B cell (primary cell): Measurements from ENCODE around the gene RABL6. TPM values are rescaled to one million over a fixed set of nuclear protein-coding genes. Genes with fewer than 3 reads are reported as not detected.

Experiments
- ATAC-seq: fragments of 200-7000 bp; cut with Tn5 transposase; one replicate; pipeline ENCODE4 v1.10.0; 2021; ENCODE audit warnings: low read depth, mild to moderate bottlenecking, moderate number of reproducible peaks, moderate library complexity
- CTCF ChIA-PET: fragments of 350-600 bp; sonication (Branson Sonifier 250); formaldehyde crosslinking; loops from one replicate; lab custom pipeline; 2021; ENCODE audit warnings: antibody characterized with exemption, inconsistent platforms; lab: Charles Lee
- POLR2A ChIA-PET: fragments of 350-600 bp; sonication (Branson Sonifier 250); formaldehyde crosslinking; loops from one replicate; lab custom pipeline; 2021; ENCODE audit warnings: antibody characterized with exemption; lab: Charles Lee
- DNase-seq: peaks from one replicate; pipeline ENCODE4 v3.0.0; 2013
- H2AFZ ChIP-seq: 2 replicates; pipeline ENCODE4 v1.6.1; 2012; ENCODE audit warnings: mild to moderate bottlenecking, low read depth, low read length; ENCODE audit not compliant: insufficient read depth, poor library complexity, severe bottlenecking
- H3K27ac ChIP-seq, 2 donors: 1 replicate in 1 of 2; 2 replicates in 1 of 2; pipeline ENCODE4 v1.5.1; 2012 to 2013; ENCODE audit warnings: low read length in 2 of 2, mild to moderate bottlenecking in 2 of 2, moderate library complexity in 1 of 2
- H3K27me3 ChIP-seq, 4 experiments: fragments of 200-600 bp in 1 of 4; sonication (generic) in 1 of 4; replicated peaks in 1 of 4; 1 replicate in 2 of 4; 2 replicates in 2 of 4; pipeline versions ENCODE4 v1.6.1 to v1.7.0; 2013 to 2016; ENCODE audit warnings: low read length in 3 of 4, mild to moderate bottlenecking in 2 of 4, mixed read lengths in 1 of 4, moderate library complexity in 1 of 4; ENCODE audit not compliant: insufficient read depth in 4 of 4, control insufficient read depth in 3 of 4; ENCODE audit errors: control extremely low read depth in 1 of 4
- H3K36me3 ChIP-seq, 2 experiments: replicated peaks in 1 of 2; 1 replicate in 1 of 2; 2 replicates in 1 of 2; pipeline versions ENCODE4 v1.6.1 to v1.7.1; 2013; ENCODE audit warnings: low read length in 1 of 2; ENCODE audit not compliant: insufficient read depth in 2 of 2, control insufficient read depth in 1 of 2; ENCODE audit errors: control extremely low read depth in 1 of 2, extremely low read depth in 1 of 2
- H3K4me1 ChIP-seq, 2 donors: fragments of 200-600 bp in 1 of 2; sonication (generic) in 1 of 2; 1 replicate in 1 of 2; 2 replicates in 1 of 2; pipeline versions ENCODE4 v1.5.1 to v1.6.1; 2013 to 2017; ENCODE audit warnings: low read length in 2 of 2; ENCODE audit not compliant: control insufficient read depth in 2 of 2, insufficient read depth in 2 of 2
- H3K4me2 ChIP-seq: replicated peaks from 2 replicates; pipeline ENCODE3; 2012; ENCODE audit warnings: mild to moderate bottlenecking, low read depth, low read length; ENCODE audit not compliant: poor library complexity, severe bottlenecking
- H3K4me3 ChIP-seq, 5 experiments: fragments of 200-600 bp in 1 of 5; sonication (generic) in 1 of 5; 1 replicate in 3 of 5; 2 replicates in 2 of 5; pipeline versions ENCODE4 v1.5.1 to v1.7.0; 2011 to 2016; ENCODE audit warnings: low read length in 4 of 5, mild to moderate bottlenecking in 4 of 5, low read depth in 2 of 5, control low read depth in 1 of 5, moderate library complexity in 1 of 5; ENCODE audit not compliant: insufficient read depth in 1 of 5; ENCODE audit errors: control extremely low read depth in 1 of 5, extremely low read depth in 1 of 5
- H3K79me2 ChIP-seq: fragments of 200-600 bp; sonication (generic); one replicate; pipeline ENCODE4 v1.6.0; 2016; ENCODE audit warnings: low read length; ENCODE audit not compliant: control insufficient read depth, insufficient read depth
- H3K9ac ChIP-seq: fragments of 200-600 bp; sonication (generic); 2 replicates; pipeline ENCODE4 v1.6.1; 2017; ENCODE audit warnings: mild to moderate bottlenecking, low read length, moderate library complexity
- H3K9me3 ChIP-seq, 3 donors: one replicate each; pipeline versions ENCODE4 v1.6.1 to v1.7.1; 2013; ENCODE audit warnings: low read length in 2 of 3; ENCODE audit not compliant: control insufficient read depth in 2 of 3, insufficient read depth in 1 of 3; ENCODE audit errors: control extremely low read depth in 1 of 3
- H4K20me1 ChIP-seq: 2 replicates; pipeline ENCODE4 v1.6.0; 2012; ENCODE audit warnings: mild to moderate bottlenecking, low read length; ENCODE audit not compliant: insufficient read depth, control insufficient read depth, poor library complexity, severe bottlenecking
- H3K27ac Mint-ChIP-seq: one replicate; pipeline ENCODE4 v1.8.0; 2021; ENCODE audit warnings: mixed read lengths
- H3K27me3 Mint-ChIP-seq: one replicate; pipeline ENCODE4 v1.8.0; 2021; ENCODE audit warnings: mixed read lengths
- H3K4me1 Mint-ChIP-seq: one replicate; pipeline ENCODE4 v1.8.0; 2021; ENCODE audit warnings: mixed read lengths
- H3K4me3 Mint-ChIP-seq: one replicate; pipeline ENCODE4 v1.8.0; 2021; ENCODE audit warnings: mixed read lengths
- H3K9me3 Mint-ChIP-seq: one replicate; pipeline ENCODE4 v1.8.0; 2022; ENCODE audit warnings: mixed read lengths; ENCODE audit not compliant: insufficient read depth
- EZH2 ChIP-seq: IDR thresholded peaks from 2 replicates; pipeline ENCODE4 v1.6.1; 2012; ENCODE audit warnings: borderline replicate concordance, low read depth, mild to moderate bottlenecking, moderate library complexity, low read length; ENCODE audit not compliant: insufficient read depth, poor library complexity, severe bottlenecking
- WGBS: methylation state at CpG from one replicate; pipeline ENCODE4 v1.1.5; 2013; ENCODE audit warnings: missing lambda C conversion rate; ENCODE audit not compliant: insufficient coverage; 5-methylcytosine and 5-hydroxymethylcytosine counted together
- intact Hi-C: fragments of 100-400 bp; cut with micrococcal nuclease; formaldehyde crosslinking; loops from one replicate; pipeline ENCODE4 v1.10.0; 2022
- polyA plus RNA-seq: library from polyadenylated mRNA; depleted of rRNA; stranded (reverse); fragments of >200 nt; gene quantifications from 2 replicates; pipeline ENCODE4 v1.2.3, GENCODE V29; 2012
- total RNA-seq, 2 donors: library from RNA; stranded (reverse); fragments of 120-200 nt in 1 of 2; gene quantifications; 1 replicate in 1 of 2; 2 replicates in 1 of 2; pipeline versions ENCODE4 v1.2.3 to v1.2.4, GENCODE V29; 2013 to 2022
- TF ChIP-seq, protein P1 (sequence below): fragments of 200-600 bp; IDR thresholded peaks from one replicate; pipeline ENCODE4 v1.8.0; 2022; ENCODE audit warnings: antibody characterized with exemption, mild to moderate bottlenecking

RABL6 gene
- total and polyA plus RNA-seq, 2 donors (not counting 1 experiment from before 2014, with no cell fraction given): 33.6 to 70.5 TPM

DNA sequence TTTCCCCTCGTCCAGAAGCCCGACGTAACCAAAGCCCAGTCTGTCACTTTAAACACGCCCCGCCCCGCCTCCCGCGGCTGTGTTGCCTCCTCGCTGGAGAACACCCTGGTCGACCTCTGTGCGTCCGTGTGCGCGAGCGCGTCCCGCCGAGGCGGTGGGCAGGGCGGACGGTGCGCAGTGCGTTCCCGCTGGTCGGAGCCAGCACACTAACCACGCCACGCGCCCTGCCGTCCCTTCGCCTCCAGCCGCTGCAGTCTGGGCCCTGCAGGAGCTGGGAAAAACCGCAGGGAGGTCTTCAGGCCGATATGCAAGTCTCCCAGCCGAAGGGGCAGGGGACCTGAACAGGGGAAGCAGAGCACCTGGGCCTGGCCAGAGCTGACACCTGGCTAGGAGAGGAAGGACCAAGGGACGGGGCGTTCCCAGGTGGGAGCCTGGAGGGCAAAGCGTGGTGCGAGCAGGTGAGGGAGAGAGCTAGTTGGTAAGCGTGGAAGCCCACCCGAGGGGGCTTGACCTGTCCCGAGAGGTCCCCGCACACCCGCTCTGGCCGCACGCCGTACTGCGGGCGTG is 40.2 kb downstream of the RABL6 start:
- no peak for ATAC-seq
- intact Hi-C loops: loop anchor here (2.0 to 5.0 kb wide), 2 partner anchors 54 to 185 kb away; partner anchors contain the start of gene FUT7
- peak overlapping the region; percentile 84 for H3K9ac ChIP-seq

More for the DNA sequence above, 40.2 kb downstream of the RABL6 start:
- Histone ChIP-seq H3K27ac (no peak overlapping the region), H3K4me1 (peaks cover 46 to 49% of the 10 kb centered on the region in 2 donors), H4K20me1 (peaks cover 28% of the 10 kb centered on the region), H3K4me2 (peak overlapping the region; percentile 99), H2AFZ (peak overlapping the region; percentile 97), H3K4me3 (peak overlapping the region; percentile 14 to 87 (median 82)), H3K9me3 (peaks cover 0 to 25% (median 0%) of the 10 kb centered on the region in 3 donors), H3K27me3 (peaks cover 0 to 39% (median 12%) of the 10 kb centered on the region in 4 experiments), H3K36me3 (peaks cover 0 to 4% of the 10 kb centered on the region in 2 experiments), H3K79me2 (peaks cover 2% of the 10 kb centered on the region)
- Mint-ChIP-seq H3K27me3 (peaks cover 7% of the 10 kb centered on the region), H3K4me1 (peaks cover 26% of the 10 kb centered on the region), H3K4me3 (peak overlapping the region; percentile 96), H3K9me3 (no peaks in the 10 kb centered on the region), H3K27ac (peak overlapping the region; percentile 84)
- ChIA-PET CTCF (interaction anchor here (1.0 to 1.1 kb wide), 3 partner anchors 96 to 181 kb away, joined by 3 to 5 read pairs (median 3); partner anchors contain the start of gene FBXW5), POLR2A (interaction anchor here (0.6 to 0.7 kb wide), 3 partner anchors 19 to 296 kb away, joined by 3 to 10 read pairs (median 8); no protein-coding TSS in a partner anchor)
- peak; percentile 74 for DNase-seq
- TF ChIP-seq, protein P1, sequence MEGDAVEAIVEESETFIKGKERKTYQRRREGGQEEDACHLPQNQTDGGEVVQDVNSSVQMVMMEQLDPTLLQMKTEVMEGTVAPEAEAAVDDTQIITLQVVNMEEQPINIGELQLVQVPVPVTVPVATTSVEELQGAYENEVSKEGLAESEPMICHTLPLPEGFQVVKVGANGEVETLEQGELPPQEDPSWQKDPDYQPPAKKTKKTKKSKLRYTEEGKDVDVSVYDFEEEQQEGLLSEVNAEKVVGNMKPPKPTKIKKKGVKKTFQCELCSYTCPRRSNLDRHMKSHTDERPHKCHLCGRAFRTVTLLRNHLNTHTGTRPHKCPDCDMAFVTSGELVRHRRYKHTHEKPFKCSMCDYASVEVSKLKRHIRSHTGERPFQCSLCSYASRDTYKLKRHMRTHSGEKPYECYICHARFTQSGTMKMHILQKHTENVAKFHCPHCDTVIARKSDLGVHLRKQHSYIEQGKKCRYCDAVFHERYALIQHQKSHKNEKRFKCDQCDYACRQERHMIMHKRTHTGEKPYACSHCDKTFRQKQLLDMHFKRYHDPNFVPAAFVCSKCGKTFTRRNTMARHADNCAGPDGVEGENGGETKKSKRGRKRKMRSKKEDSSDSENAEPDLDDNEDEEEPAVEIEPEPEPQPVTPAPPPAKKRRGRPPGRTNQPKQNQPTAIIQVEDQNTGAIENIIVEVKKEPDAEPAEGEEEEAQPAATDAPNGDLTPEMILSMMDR: no peak
- TF ChIP-seq EZH2: peak; percentile 84
- WGBS: 2% methylated on average over 48 of the region's 48 CpGs
